ENCODE data around the gene ZNF611.
"Not testable (repeated sequence)": the region's sequence is repeated elsewhere in the genome, so short reads cannot be mapped to it uniquely, and the experiment has no call there.

Gene ZNF611

GRCh38 chr19:52675239-52675638, 59.6 kb downstream of the ZNF611 start:
- not testable (repeated sequence) for DNase-seq

GRCh38 chr19:52673014-52673413, 61.8 kb downstream of the ZNF611 start:
- DNase-seq, result no peak

- DNase-seq, result no peak
Measured at GRCh38 chr19:52670046-52670445, 64.8 kb downstream of the ZNF611 start.

GRCh38 chr19:52669586-52669985, 65.3 kb downstream of the ZNF611 start:
- DNase-seq, result no peak

- DNase-seq, result no peak
Measured at GRCh38 chr19:52667972-52668371, 66.9 kb downstream of the ZNF611 start.

- no peak for DNase-seq
Measured at GRCh38 chr19:52666506-52666905, 68.3 kb downstream of the ZNF611 start.

GRCh38 chr19:52665529-52665928, 69.3 kb downstream of the ZNF611 start:
- no peak for DNase-seq

GRCh38 chr19:52665027-52665426, 69.8 kb downstream of the ZNF611 start:
- DNase-seq, result no peak

- no peak for DNase-seq
Measured at GRCh38 chr19:52664461-52664860, 70.4 kb downstream of the ZNF611 start.

- no peak for DNase-seq
Measured at GRCh38 chr19:52662631-52663030, 72.2 kb downstream of the ZNF611 start.

GRCh38 chr19:52660981-52661380, 73.9 kb downstream of the ZNF611 start:
- no peak for DNase-seq

GRCh38 chr19:52659013-52659412, 75.8 kb downstream of the ZNF611 start:
- DNase-seq, result no peak

GRCh38 chr19:52658595-52658994, 76.2 kb downstream of the ZNF611 start:
- DNase-seq, result no peak

GRCh38 chr19:52653161-52653560, 81.7 kb downstream of the ZNF611 start:
- DNase-seq, result no peak
